HepG2 (cell line): Measurements from ENCODE around the gene ROMO1. TPM values are rescaled to one million over a fixed set of nuclear protein-coding genes. Genes with fewer than 3 reads are reported as not detected.

Experiments used
- AHR ChIP-seq: IDR thresholded peaks from 2 replicates; pipeline ENCODE4 v1.6.1; 2018; ENCODE audit warnings: missing genetic modification reagents, missing compliant biosample characterization
- AKAP8 ChIP-seq: sonication (generic); formaldehyde crosslinking; IDR thresholded peaks from 2 replicates; pipeline ENCODE4 v1.5.1; 2020; ENCODE audit warnings: mild to moderate bottlenecking, missing genetic modification reagents
- HNRNPL ChIP-seq: fragments of 200-400 bp; formaldehyde crosslinking; IDR thresholded peaks from 2 replicates; pipeline ENCODE4 v1.6.1; 2017; ENCODE audit warnings: mild to moderate bottlenecking, low read depth, low read length
- KAT2B ChIP-seq: fragments of 150-350 bp; IDR thresholded peaks from 2 replicates; pipeline ENCODE4 v1.6.1; 2014; ENCODE audit warnings: low read depth, low read length, borderline replicate concordance
- NFATC3 ChIP-seq: sonication (generic); formaldehyde crosslinking; IDR thresholded peaks from 2 replicates; pipeline ENCODE4 v1.5.1; 2020; ENCODE audit warnings: mild to moderate bottlenecking, missing genetic modification reagents
- NFKBIZ ChIP-seq: IDR thresholded peaks from 2 replicates; pipeline ENCODE4 v1.6.1; 2018; ENCODE audit warnings: missing genetic modification reagents, missing compliant biosample characterization
- SETDB1 ChIP-seq: sonication (generic); formaldehyde crosslinking; IDR thresholded peaks from 2 replicates; pipeline ENCODE4 v1.5.1; 2020; ENCODE audit warnings: missing genetic modification reagents, mild to moderate bottlenecking, borderline replicate concordance
- SPEN ChIP-seq: sonication (generic); formaldehyde crosslinking; IDR thresholded peaks from 2 replicates; pipeline ENCODE4 v1.5.1; 2020; ENCODE audit warnings: low read depth, mild to moderate bottlenecking, missing genetic modification reagents
- TGIF2 ChIP-seq: IDR thresholded peaks from 2 replicates; pipeline ENCODE4 v1.6.1; 2016; ENCODE audit warnings: control low read depth, missing compliant biosample characterization
- ZNF101 ChIP-seq: sonication (generic); formaldehyde crosslinking; IDR thresholded peaks from 2 replicates; pipeline ENCODE4 v1.4.0; 2020; ENCODE audit warnings: mild to moderate bottlenecking, low read depth, missing genetic modification reagents, borderline replicate concordance
- ZNF235 ChIP-seq: sonication (generic); formaldehyde crosslinking; IDR thresholded peaks from 2 replicates; pipeline ENCODE4 v1.8.1; 2023; ENCODE audit warnings: mild to moderate bottlenecking, missing genetic modification reagents, borderline replicate concordance
- ZNF264 ChIP-seq: sonication (generic); formaldehyde crosslinking; IDR thresholded peaks from 2 replicates; pipeline ENCODE4 v1.4.0; 2020; ENCODE audit warnings: missing genetic modification reagents
- ZNF780A ChIP-seq: sonication (generic); formaldehyde crosslinking; IDR thresholded peaks from 2 replicates; pipeline ENCODE4 v1.8.0; 2022; ENCODE audit warnings: mild to moderate bottlenecking, missing genetic modification reagents, moderate library complexity
- polyA plus RNA-seq, 8 experiments: library from polyadenylated mRNA; depleted of rRNA in 3 of 8; stranded (reverse) in 7 of 8; unstranded in 1 of 8; fragments of >200 nt; fragmentation: Illumina TruSeq in 4 of 8; extraction: Trizol in 4 of 8; gene quantifications; 2 replicates each; pipeline versions ENCODE4 v1.2.1 to v1.2.3, GENCODE V29; 2011 to 2016; ENCODE audit warnings: low read depth in 4 of 8, missing spikeins in 1 of 8, mixed read lengths in 1 of 8; ENCODE audit not compliant: insufficient read depth in 1 of 8
- total RNA-seq, 5 experiments: library from RNA; depleted of rRNA; stranded (reverse); fragments of >200 nt; fragmentation: Illumina TruSeq; extraction: Trizol; gene quantifications; 2 replicates each; pipeline ENCODE4 v1.2.3, GENCODE V29; 2016; ENCODE audit warnings: low read depth in 1 of 5
- TF ChIP-seq, protein P1 (sequence below): sonication (generic); formaldehyde crosslinking; IDR thresholded peaks from 2 replicates; pipeline ENCODE4 v1.8.0; 2022; ENCODE audit warnings: missing genetic modification reagents, mild to moderate bottlenecking, inconsistent platforms, borderline replicate concordance
- TF ChIP-seq, protein P2 (sequence below): sonication (generic); formaldehyde crosslinking; IDR thresholded peaks from 2 replicates; pipeline ENCODE4 v1.4.0; 2020; ENCODE audit warnings: missing genetic modification reagents
- TF ChIP-seq, protein P3 (sequence below): sonication (generic); formaldehyde crosslinking; IDR thresholded peaks from 2 replicates; pipeline ENCODE4 v1.4.0; 2020; ENCODE audit warnings: mild to moderate bottlenecking, missing genetic modification reagents
- TF ChIP-seq, protein P4 (sequence below): IDR thresholded peaks from 2 replicates; pipeline ENCODE4 v1.6.1; 2016; ENCODE audit warnings: low read depth, missing genetic modification reagents, missing compliant biosample characterization

Gene ROMO1
- total and polyA plus RNA-seq, 2 of the 13 experiments (the other 11 are each of a cell fraction or from before 2014, with no cell fraction given): 636 to 755 TPM

DNA sequence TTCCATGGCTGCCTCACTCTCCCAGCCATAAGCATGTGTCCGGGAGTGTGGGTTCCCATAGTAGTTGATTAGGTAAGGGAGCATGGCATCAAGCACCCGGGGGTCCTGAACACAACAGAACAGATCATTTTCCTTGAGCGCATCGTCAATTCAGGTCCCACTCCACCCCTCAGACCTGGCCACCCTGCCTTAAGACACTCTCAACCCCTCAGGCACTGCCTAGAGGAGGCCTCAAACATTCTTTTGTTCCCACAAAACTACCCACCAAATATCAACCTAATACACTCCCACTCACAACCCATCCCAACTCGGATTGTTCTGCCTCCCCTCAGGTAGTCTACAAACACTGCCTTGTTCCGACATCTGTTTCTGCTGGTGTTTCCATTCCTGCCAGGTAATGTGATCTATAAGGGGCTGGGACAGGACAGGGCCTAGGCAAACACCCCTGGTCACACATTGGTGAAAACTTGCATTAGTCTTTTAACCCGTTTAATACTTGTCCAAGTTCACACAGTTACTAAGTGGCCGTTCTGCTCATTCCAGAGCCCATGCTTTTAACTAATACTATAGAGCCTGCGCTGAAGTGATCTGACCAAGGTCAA, 1.4 kb upstream of the ROMO1 start (continued):
- TF ChIP-seq SETDB1 (CRISPR knock-in tag) (no peak), SPEN (CRISPR knock-in tag) (no peak), ZNF101 (CRISPR knock-in tag) (no peak), HNRNPL (no peak), NFATC3 (no peak), ZNF780A (CRISPR knock-in tag) (no peak), AKAP8 (CRISPR knock-in tag) (no peak), NFKBIZ (CRISPR knock-in tag) (no peak), KAT2B (no peak), ZNF235 (CRISPR knock-in tag) (0 out of 2 replicates have a peak, but pooled peaks have one; percentile 40), TGIF2 (CRISPR knock-in tag) (0 out of 2 replicates have a peak, but pooled peaks have one; percentile 43), ZNF264 (CRISPR knock-in tag) (no peak), AHR (no peak)
- TF ChIP-seq, protein P1, sequence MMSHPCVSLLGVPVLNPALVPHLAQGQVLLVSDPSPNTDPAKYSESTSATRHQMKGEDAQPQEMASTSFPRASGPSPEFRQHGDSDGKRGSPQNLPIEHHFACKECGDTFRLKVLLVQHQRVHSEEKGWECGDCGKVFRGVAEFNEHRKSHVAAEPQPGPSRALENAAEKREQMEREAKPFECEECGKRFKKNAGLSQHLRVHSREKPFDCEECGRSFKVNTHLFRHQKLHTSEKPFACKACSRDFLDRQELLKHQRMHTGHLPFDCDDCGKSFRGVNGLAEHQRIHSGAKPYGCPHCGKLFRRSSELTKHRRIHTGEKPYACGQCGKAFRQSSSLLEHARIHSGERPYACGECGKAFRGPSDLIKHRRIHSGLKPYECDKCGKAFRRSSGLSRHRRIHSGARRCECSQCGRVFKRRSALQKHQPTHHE (CRISPR knock-in tag): peak; percentile 59; the same call in 1 of the 2 replicates
- TF ChIP-seq, protein P2, sequence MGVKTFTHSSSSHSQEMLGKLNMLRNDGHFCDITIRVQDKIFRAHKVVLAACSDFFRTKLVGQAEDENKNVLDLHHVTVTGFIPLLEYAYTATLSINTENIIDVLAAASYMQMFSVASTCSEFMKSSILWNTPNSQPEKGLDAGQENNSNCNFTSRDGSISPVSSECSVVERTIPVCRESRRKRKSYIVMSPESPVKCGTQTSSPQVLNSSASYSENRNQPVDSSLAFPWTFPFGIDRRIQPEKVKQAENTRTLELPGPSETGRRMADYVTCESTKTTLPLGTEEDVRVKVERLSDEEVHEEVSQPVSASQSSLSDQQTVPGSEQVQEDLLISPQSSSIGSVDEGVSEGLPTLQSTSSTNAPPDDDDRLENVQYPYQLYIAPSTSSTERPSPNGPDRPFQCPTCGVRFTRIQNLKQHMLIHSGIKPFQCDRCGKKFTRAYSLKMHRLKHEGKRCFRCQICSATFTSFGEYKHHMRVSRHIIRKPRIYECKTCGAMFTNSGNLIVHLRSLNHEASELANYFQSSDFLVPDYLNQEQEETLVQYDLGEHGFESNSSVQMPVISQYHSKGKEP: no peak
- TF ChIP-seq, protein P3, sequence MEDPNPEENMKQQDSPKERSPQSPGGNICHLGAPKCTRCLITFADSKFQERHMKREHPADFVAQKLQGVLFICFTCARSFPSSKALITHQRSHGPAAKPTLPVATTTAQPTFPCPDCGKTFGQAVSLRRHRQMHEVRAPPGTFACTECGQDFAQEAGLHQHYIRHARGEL (CRISPR knock-in tag): 0 out of 2 replicates have a peak, but pooled peaks have one; percentile 45
- TF ChIP-seq, protein P4, sequence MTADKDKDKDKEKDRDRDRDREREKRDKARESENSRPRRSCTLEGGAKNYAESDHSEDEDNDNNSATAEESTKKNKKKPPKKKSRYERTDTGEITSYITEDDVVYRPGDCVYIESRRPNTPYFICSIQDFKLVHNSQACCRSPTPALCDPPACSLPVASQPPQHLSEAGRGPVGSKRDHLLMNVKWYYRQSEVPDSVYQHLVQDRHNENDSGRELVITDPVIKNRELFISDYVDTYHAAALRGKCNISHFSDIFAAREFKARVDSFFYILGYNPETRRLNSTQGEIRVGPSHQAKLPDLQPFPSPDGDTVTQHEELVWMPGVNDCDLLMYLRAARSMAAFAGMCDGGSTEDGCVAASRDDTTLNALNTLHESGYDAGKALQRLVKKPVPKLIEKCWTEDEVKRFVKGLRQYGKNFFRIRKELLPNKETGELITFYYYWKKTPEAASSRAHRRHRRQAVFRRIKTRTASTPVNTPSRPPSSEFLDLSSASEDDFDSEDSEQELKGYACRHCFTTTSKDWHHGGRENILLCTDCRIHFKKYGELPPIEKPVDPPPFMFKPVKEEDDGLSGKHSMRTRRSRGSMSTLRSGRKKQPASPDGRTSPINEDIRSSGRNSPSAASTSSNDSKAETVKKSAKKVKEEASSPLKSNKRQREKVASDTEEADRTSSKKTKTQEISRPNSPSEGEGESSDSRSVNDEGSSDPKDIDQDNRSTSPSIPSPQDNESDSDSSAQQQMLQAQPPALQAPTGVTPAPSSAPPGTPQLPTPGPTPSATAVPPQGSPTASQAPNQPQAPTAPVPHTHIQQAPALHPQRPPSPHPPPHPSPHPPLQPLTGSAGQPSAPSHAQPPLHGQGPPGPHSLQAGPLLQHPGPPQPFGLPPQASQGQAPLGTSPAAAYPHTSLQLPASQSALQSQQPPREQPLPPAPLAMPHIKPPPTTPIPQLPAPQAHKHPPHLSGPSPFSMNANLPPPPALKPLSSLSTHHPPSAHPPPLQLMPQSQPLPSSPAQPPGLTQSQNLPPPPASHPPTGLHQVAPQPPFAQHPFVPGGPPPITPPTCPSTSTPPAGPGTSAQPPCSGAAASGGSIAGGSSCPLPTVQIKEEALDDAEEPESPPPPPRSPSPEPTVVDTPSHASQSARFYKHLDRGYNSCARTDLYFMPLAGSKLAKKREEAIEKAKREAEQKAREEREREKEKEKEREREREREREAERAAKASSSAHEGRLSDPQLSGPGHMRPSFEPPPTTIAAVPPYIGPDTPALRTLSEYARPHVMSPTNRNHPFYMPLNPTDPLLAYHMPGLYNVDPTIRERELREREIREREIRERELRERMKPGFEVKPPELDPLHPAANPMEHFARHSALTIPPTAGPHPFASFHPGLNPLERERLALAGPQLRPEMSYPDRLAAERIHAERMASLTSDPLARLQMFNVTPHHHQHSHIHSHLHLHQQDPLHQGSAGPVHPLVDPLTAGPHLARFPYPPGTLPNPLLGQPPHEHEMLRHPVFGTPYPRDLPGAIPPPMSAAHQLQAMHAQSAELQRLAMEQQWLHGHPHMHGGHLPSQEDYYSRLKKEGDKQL: no peak
